ENCODE measurements around the gene ALKBH6. TPM values are rescaled to one million over a fixed set of nuclear protein-coding genes. Genes with fewer than 3 reads are reported as not detected.
A peak's percentile ranks its signal among the peaks of the same experiment; 100 is the strongest.

Gene ALKBH6
- total RNA-seq, 1 donor from 2014 or later = 27.3 TPM

DNA sequence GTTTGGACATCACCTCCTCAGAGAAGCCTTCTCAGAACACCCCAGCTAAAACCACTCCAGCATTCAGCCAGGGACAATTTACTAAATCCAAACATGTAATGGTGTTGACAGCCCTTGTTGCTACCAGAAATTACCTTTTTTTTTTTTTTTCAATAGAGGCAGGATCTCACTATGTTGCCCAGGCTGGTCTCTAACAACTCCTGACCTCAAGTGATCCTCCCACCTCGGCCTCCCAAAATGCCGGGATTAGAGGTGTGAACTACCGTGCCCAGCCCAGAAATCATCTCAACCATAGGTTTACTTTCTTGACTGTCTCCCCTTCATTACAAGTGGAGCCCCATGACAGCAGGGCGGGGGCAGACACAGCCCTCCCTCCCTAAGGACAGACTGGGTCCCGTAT is 9.4 kb upstream of the ALKBH6 start:
- no peak overlapping the region for H3K27ac ChIP-seq (ENCODE audit: low read depth, low read length)
- Mint-ChIP-seq H3K4me3 (ENCODE audit: unreplicated experiment) (no peak overlapping the region), H3K36me3 (ENCODE audit: low read depth, unreplicated experiment) (peaks cover 31% of the 10 kb centered on the region), H3K4me1 (ENCODE audit: low read depth, unreplicated experiment) (no peaks in the 10 kb centered on the region), H3K27ac (ENCODE audit: unreplicated experiment) (no peak overlapping the region), H3K27me3 (ENCODE audit: low read depth, unreplicated experiment) (no peaks in the 10 kb centered on the region), H3K9me3 (ENCODE audit: unreplicated experiment) (no peaks in the 10 kb centered on the region)
- no peak overlapping the region for H3K9ac ChIP-seq (ENCODE audit: low read length)
- no peak overlapping the region for H3K4me3 ChIP-seq (ENCODE audit: insufficient read depth, low read depth, low read length)
- no peak for DNase-seq (ENCODE audit: low read depth)
- H3K9me3 ChIP-seq (ENCODE audit: insufficient read depth, low read depth, low read length) = no peaks in the 10 kb centered on the region
- H3K79me2 ChIP-seq (ENCODE audit: insufficient read depth, low read length) = no peaks in the 10 kb centered on the region
- TF ChIP-seq EZH2 (IDR thresholded peaks at IDR 0.05; ENCODE audit: insufficient read depth, low read length) = no peak
- TF ChIP-seq, protein P1, sequence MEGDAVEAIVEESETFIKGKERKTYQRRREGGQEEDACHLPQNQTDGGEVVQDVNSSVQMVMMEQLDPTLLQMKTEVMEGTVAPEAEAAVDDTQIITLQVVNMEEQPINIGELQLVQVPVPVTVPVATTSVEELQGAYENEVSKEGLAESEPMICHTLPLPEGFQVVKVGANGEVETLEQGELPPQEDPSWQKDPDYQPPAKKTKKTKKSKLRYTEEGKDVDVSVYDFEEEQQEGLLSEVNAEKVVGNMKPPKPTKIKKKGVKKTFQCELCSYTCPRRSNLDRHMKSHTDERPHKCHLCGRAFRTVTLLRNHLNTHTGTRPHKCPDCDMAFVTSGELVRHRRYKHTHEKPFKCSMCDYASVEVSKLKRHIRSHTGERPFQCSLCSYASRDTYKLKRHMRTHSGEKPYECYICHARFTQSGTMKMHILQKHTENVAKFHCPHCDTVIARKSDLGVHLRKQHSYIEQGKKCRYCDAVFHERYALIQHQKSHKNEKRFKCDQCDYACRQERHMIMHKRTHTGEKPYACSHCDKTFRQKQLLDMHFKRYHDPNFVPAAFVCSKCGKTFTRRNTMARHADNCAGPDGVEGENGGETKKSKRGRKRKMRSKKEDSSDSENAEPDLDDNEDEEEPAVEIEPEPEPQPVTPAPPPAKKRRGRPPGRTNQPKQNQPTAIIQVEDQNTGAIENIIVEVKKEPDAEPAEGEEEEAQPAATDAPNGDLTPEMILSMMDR (IDR thresholded peaks at IDR 0.05; ENCODE audit: insufficient read depth, low read depth, low read length) = no peak
- peaks cover 1% of the 10 kb centered on the region for H3K36me3 ChIP-seq (ENCODE audit: insufficient read depth, low read length)
- H2AFZ ChIP-seq (ENCODE audit: low read depth, low read length) = no peak overlapping the region
- H3K4me1 ChIP-seq (ENCODE audit: insufficient read depth, low read length) = no peaks in the 10 kb centered on the region
- no peak overlapping the region for H3K4me2 ChIP-seq (ENCODE audit: low read length)
- FAIRE-seq = no peak
- H4K20me1 ChIP-seq (ENCODE audit: insufficient read depth, low read length) = peaks cover 3% of the 10 kb centered on the region
- H3K27me3 ChIP-seq (ENCODE audit: insufficient read depth, low read length) = no peaks in the 10 kb centered on the region

DNA sequence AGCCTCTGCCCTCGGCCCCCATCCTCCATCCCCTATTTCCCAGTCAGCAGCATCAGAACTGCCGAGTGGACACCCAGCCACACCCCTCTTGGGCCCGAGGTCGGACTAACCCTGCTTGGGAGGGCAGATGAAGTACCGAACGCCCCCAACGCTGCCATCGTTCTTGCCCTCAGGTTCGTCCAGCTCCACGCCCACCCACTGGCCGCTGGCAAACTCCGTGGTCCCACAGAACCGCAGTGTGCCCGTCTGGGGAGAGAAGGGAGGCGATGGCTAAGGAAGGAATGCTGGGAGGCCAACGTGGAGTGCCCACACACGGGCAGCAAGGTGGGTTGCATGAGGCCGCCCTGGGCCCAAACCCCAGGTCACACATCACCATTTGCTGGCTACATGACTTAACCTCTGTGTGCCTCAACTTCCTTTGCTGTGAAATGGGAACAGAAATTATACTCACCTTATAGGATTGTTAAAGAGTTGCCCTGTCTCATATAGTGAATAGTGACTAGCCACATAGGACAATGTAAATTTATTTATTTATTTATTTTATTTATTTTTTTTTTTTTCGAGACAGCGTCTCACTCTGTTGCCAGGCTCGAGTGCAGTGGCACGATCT is 5.2 kb upstream of the ALKBH6 start:
- no peak overlapping the region for H3K4me3 Mint-ChIP-seq (ENCODE audit: unreplicated experiment)
- Histone ChIP-seq H3K9me3 (ENCODE audit: insufficient read depth, low read depth, low read length) (no peaks in the 10 kb centered on the region), H3K4me1 (ENCODE audit: insufficient read depth, low read length) (peaks cover 4% of the 10 kb centered on the region), H3K9ac (ENCODE audit: low read length) (no peak overlapping the region), H4K20me1 (ENCODE audit: insufficient read depth, low read length) (no peaks in the 10 kb centered on the region), H3K27ac (ENCODE audit: low read depth, low read length) (no peak overlapping the region), H3K27me3 (ENCODE audit: insufficient read depth, low read length) (no peaks in the 10 kb centered on the region), H3K36me3 (ENCODE audit: insufficient read depth, low read length) (peaks cover 2% of the 10 kb centered on the region), H3K4me2 (ENCODE audit: low read length) (no peak overlapping the region), H3K4me3 (ENCODE audit: insufficient read depth, low read depth, low read length) (no peak overlapping the region), H3K79me2 (ENCODE audit: insufficient read depth, low read length) (no peaks in the 10 kb centered on the region), H2AFZ (ENCODE audit: low read depth, low read length) (no peak overlapping the region)
- FAIRE-seq (no peak), DNase-seq (ENCODE audit: low read depth) (no peak)
- TF ChIP-seq, protein P1 (IDR thresholded peaks at IDR 0.05; ENCODE audit: insufficient read depth, low read depth, low read length) = no peak
- no peak for TF ChIP-seq EZH2 (IDR thresholded peaks at IDR 0.05; ENCODE audit: insufficient read depth, low read length)
- no peaks in the 10 kb centered on the region for H3K4me1 Mint-ChIP-seq (ENCODE audit: low read depth, unreplicated experiment)
- no peaks in the 10 kb centered on the region for H3K27me3 Mint-ChIP-seq (ENCODE audit: low read depth, unreplicated experiment)
- H3K27ac Mint-ChIP-seq (ENCODE audit: unreplicated experiment) = no peak overlapping the region
- peaks cover 28% of the 10 kb centered on the region for H3K36me3 Mint-ChIP-seq (ENCODE audit: low read depth, unreplicated experiment)
- H3K9me3 Mint-ChIP-seq (ENCODE audit: unreplicated experiment) = no peaks in the 10 kb centered on the region

GRCh38 chr19:36013280-36014011 is 567 bp downstream of the ALKBH6 start:
- H3K4me1 ChIP-seq (ENCODE audit: insufficient read depth, low read length) = peaks cover 15% of the 10 kb centered on the region
- no peaks in the 10 kb centered on the region for H3K9me3 ChIP-seq (ENCODE audit: insufficient read depth, low read depth, low read length)
- Mint-ChIP-seq H3K9me3 (ENCODE audit: unreplicated experiment) (no peaks in the 10 kb centered on the region), H3K36me3 (ENCODE audit: low read depth, unreplicated experiment) (peaks cover 21% of the 10 kb centered on the region), H3K27me3 (ENCODE audit: low read depth, unreplicated experiment) (peaks cover 7% of the 10 kb centered on the region), H3K4me1 (ENCODE audit: low read depth, unreplicated experiment) (no peaks in the 10 kb centered on the region), H3K4me3 (ENCODE audit: unreplicated experiment) (peak overlapping the region; percentile 98), H3K27ac (ENCODE audit: unreplicated experiment) (peak overlapping the region; percentile 97)
- TF ChIP-seq EZH2 (IDR thresholded peaks at IDR 0.05; ENCODE audit: insufficient read depth, low read length) = no peak
- TF ChIP-seq, protein P1 (IDR thresholded peaks at IDR 0.05; ENCODE audit: insufficient read depth, low read depth, low read length) = no peak
- H3K9ac ChIP-seq (ENCODE audit: low read length) = peak overlapping the region; percentile 97
- FAIRE-seq (no peak), DNase-seq (ENCODE audit: low read depth) (no peak)
- H2AFZ ChIP-seq (ENCODE audit: low read depth, low read length) = peak overlapping the region; percentile 88
- H3K27ac ChIP-seq (ENCODE audit: low read depth, low read length) = peak overlapping the region; percentile 70
- H3K4me3 ChIP-seq (ENCODE audit: insufficient read depth, low read depth, low read length) = peak overlapping the region; percentile 98
- peaks cover 8% of the 10 kb centered on the region for H3K79me2 ChIP-seq (ENCODE audit: insufficient read depth, low read length)
- no peaks in the 10 kb centered on the region for H3K27me3 ChIP-seq (ENCODE audit: insufficient read depth, low read length)
- H3K4me2 ChIP-seq (ENCODE audit: low read length) = peak overlapping the region; percentile 100
- H3K36me3 ChIP-seq (ENCODE audit: insufficient read depth, low read length) = peaks cover under 1% of the 10 kb centered on the region
- H4K20me1 ChIP-seq (ENCODE audit: insufficient read depth, low read length) = no peaks in the 10 kb centered on the region

Measured in astrocyte (in vitro differentiated cells and primary cell).